Inferior parietal cortex (tissue), 1 donor: ENCODE measurements around the gene RYR1.
A peak's percentile ranks its signal among the peaks of the same experiment; 100 is the strongest.
"Not testable (repeated sequence)": the region's sequence is repeated elsewhere in the genome, so short reads cannot be mapped to it uniquely, and the experiment has no call there.

Experiments used
- DNase-seq: peaks from one replicate; pipeline ENCODE4 v3.0.0-alpha.2; 2016; ENCODE audit errors: extremely low spot score

The RYR1 gene

GRCh38 chr19:38538793-38539528 lies 105.5 kb downstream of the RYR1 start:
- DNase-seq = no peak

GRCh38 chr19:38539751-38540150 lies 106.3 kb downstream of the RYR1 start:
- DNase-seq = no peak

GRCh38 chr19:38542040-38542439 lies 108.5 kb downstream of the RYR1 start:
- DNase-seq = no peak

- no peak for DNase-seq
These were observed 109.9 kb downstream of the RYR1 start for GRCh38 chr19:38543286-38543806.

- DNase-seq = peak; percentile 88
These were observed 110.5 kb downstream of the RYR1 start for GRCh38 chr19:38543807-38544568.

- peak; percentile 10 for DNase-seq
These were observed 111.3 kb downstream of the RYR1 start for GRCh38 chr19:38544569-38545315.

- DNase-seq = no peak
These were observed 112.1 kb downstream of the RYR1 start for GRCh38 chr19:38545596-38545995.

GRCh38 chr19:38547421-38547820 lies 113.9 kb downstream of the RYR1 start:
- DNase-seq = no peak

- DNase-seq = no peak
These were observed 115.6 kb downstream of the RYR1 start for GRCh38 chr19:38549061-38549460.

- no peak for DNase-seq
These were observed 116.5 kb downstream of the RYR1 start for GRCh38 chr19:38549942-38550341.

GRCh38 chr19:38550376-38550775 lies 116.9 kb downstream of the RYR1 start:
- no peak for DNase-seq

- no peak for DNase-seq
These were observed 117.9 kb downstream of the RYR1 start for GRCh38 chr19:38551450-38551813.

- not testable (repeated sequence) for DNase-seq
These were observed 119.7 kb downstream of the RYR1 start for GRCh38 chr19:38553239-38553638.

- no peak for DNase-seq
These were observed 121.2 kb downstream of the RYR1 start for GRCh38 chr19:38554676-38555141.

- no peak for DNase-seq
These were observed 121.7 kb downstream of the RYR1 start for GRCh38 chr19:38555200-38555599.

GRCh38 chr19:38556521-38557174 lies 123.2 kb downstream of the RYR1 start:
- DNase-seq = no peak

- no peak for DNase-seq
These were observed 123.8 kb downstream of the RYR1 start for GRCh38 chr19:38557205-38557799.

- not testable (repeated sequence) for DNase-seq
These were observed 125.4 kb downstream of the RYR1 start for GRCh38 chr19:38558933-38559332.

GRCh38 chr19:38559428-38560401 lies 126.2 kb downstream of the RYR1 start:
- DNase-seq = no peak

GRCh38 chr19:38561053-38561606 lies 127.6 kb downstream of the RYR1 start:
- DNase-seq = no peak
